Measurements from ENCODE around the gene ERF.

ERF gene

DNA sequence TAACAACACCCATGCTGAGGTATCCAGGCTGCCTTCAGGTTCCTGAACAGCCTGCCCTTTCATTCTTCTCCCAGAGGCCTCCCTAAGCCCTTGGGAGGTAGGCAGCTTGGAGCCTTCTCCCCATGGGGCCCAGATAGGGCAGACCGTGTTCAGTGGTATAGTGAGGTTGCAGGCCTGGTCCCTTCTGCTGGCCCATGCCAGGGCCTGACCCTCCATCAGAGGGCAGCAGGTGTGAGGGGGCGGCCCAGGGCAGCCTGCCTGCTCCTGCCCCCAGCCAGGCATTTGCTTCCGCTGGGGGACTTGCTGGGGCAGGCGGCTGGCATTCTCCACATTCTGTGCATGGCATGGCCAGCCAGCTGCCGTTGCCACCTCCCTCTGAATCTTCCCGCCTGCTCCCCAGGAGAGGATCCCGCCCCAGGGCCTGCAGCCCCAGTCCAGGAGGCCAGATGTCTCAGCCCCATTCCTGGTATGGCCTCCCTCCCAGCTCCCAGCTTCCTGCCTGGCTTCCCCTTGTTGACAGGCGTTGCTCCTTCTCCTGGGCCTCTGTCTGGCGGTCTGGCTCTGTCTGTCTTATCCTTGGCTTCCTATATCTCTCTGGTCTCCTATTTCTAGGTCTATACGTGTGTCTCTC is 23.0 kb upstream of the ERF start:
- Histone ChIP-seq H2AK5ac (ENCODE audit: low read depth, low read length) (peak overlapping the region; percentile 77), H3K4ac (ENCODE audit: low read length) (no peak overlapping the region), H2BK15ac (ENCODE audit: low read length) (peak overlapping the region; percentile 55), H2BK120ac (ENCODE audit: low read depth, low read length) (no peak overlapping the region), H3K27ac (replicated peaks; ENCODE audit: low read length) (no peak overlapping the region), H3K4me3 (ENCODE audit: low read length in 2 of 2) (no peak overlapping the region), H2BK12ac (ENCODE audit: low read length) (no peak overlapping the region), H3K79me1 (ENCODE audit: low read depth, low read length) (peaks cover 14% of the 10 kb centered on the region), H3K9me3 (replicated peaks in 1 of 2; ENCODE audit: control insufficient read depth in 2 of 2, insufficient read depth in 1 of 2, low read depth in 1 of 2, low read length in 2 of 2) (no peaks in the 10 kb centered on the region), H2AFZ (ENCODE audit: low read length) (no peak overlapping the region), H4K8ac (ENCODE audit: low read depth, low read length) (no peak overlapping the region), H3K9ac (ENCODE audit: low read depth, low read length, poor library complexity) (peak overlapping the region; percentile 63), H3K4me2 (ENCODE audit: insufficient read depth, low read length, poor library complexity, severe bottlenecking) (no peak overlapping the region), H3K23ac (ENCODE audit: low read depth, low read length, poor library complexity) (peak overlapping the region; percentile 52), H3K18ac (ENCODE audit: low read length) (peak overlapping the region; percentile 46), H3K36me3 (replicated peaks in 1 of 2; ENCODE audit: control insufficient read depth in 2 of 2, insufficient read depth in 2 of 2, low read length in 2 of 2) (peaks cover 16 to 32% of the 10 kb centered on the region in 2 donors), H3K4me1 (ENCODE audit: control insufficient read depth in 2 of 2, insufficient read depth in 1 of 2, low read depth in 1 of 2, low read length in 2 of 2) (peaks cover 22 to 23% of the 10 kb centered on the region in 2 donors), H3K27me3 (ENCODE audit: control insufficient read depth in 3 of 3, insufficient read depth in 3 of 3, low read depth in 1 of 3, low read length in 3 of 3) (no peaks in the 10 kb centered on the region), H3K14ac (ENCODE audit: low read length) (no peak overlapping the region), H4K91ac (ENCODE audit: low read depth, low read length, poor library complexity) (no peak overlapping the region), H2BK5ac (ENCODE audit: low read length) (peak overlapping the region; percentile 48)
- no CpG with 5 or more reads among the region's 10 CpGs for WGBS, 2 donors (ENCODE audit: extremely low coverage in 2 of 2, insufficient read length in 2 of 2, insufficient replicate concordance in 1 of 2)
- no peak for DNase-seq (ENCODE audit: low spot score)

DNA sequence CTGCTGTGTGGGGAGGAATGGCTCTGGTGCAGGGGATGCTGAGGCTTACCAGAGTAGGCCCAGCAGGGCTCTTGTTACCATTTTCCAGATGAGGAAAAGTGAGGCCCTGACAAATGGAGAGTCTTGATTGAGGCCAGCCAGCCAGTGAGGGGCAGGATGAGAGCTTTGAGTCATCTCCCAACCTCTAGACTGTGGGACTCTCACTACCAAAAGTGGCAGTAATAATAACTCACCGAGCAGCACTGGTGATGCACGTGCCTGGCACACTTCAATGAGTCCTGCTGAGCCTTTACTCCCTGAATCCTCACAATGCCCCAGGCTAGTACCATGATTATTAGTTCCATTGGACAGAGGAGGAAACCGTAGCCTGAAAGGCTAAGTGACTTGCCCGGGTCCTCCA is 21.9 kb upstream of the ERF start:
- H4K8ac ChIP-seq (ENCODE audit: low read depth, low read length) = no peak overlapping the region
- H2AFZ ChIP-seq (ENCODE audit: low read length) = no peak overlapping the region
- H2BK5ac ChIP-seq (ENCODE audit: low read length) = no peak overlapping the region
- no peak overlapping the region for H2AK5ac ChIP-seq (ENCODE audit: low read depth, low read length)
- no CpG with 5 or more reads among the region's 4 CpGs for WGBS, 2 donors (ENCODE audit: extremely low coverage in 2 of 2, insufficient read length in 2 of 2, insufficient replicate concordance in 1 of 2)
- peaks cover 20% of the 10 kb centered on the region for H3K79me1 ChIP-seq (ENCODE audit: low read depth, low read length)
- H4K91ac ChIP-seq (ENCODE audit: low read depth, low read length, poor library complexity) = no peak overlapping the region
- no peak overlapping the region for H3K18ac ChIP-seq (ENCODE audit: low read length)
- peaks cover 16 to 40% of the 10 kb centered on the region in 2 donors for H3K36me3 ChIP-seq (replicated peaks in 1 of 2; ENCODE audit: control insufficient read depth in 2 of 2, insufficient read depth in 2 of 2, low read length in 2 of 2)
- H3K4ac ChIP-seq (ENCODE audit: low read length) = no peak overlapping the region
- no peak overlapping the region for H3K14ac ChIP-seq (ENCODE audit: low read length)
- no peak overlapping the region for H3K9ac ChIP-seq (ENCODE audit: low read depth, low read length, poor library complexity)
- H3K4me3 ChIP-seq (ENCODE audit: low read length in 2 of 2) = no peak overlapping the region
- H3K9me3 ChIP-seq (replicated peaks in 1 of 2; ENCODE audit: control insufficient read depth in 2 of 2, insufficient read depth in 1 of 2, low read depth in 1 of 2, low read length in 2 of 2) = no peaks in the 10 kb centered on the region
- peaks cover 12 to 13% of the 10 kb centered on the region in 2 donors for H3K4me1 ChIP-seq (ENCODE audit: control insufficient read depth in 2 of 2, insufficient read depth in 1 of 2, low read depth in 1 of 2, low read length in 2 of 2)
- no peak overlapping the region for H3K4me2 ChIP-seq (ENCODE audit: insufficient read depth, low read length, poor library complexity, severe bottlenecking)
- H2BK120ac ChIP-seq (ENCODE audit: low read depth, low read length) = no peak overlapping the region
- H3K27me3 ChIP-seq (ENCODE audit: control insufficient read depth in 3 of 3, insufficient read depth in 3 of 3, low read depth in 1 of 3, low read length in 3 of 3) = no peaks in the 10 kb centered on the region
- H2BK15ac ChIP-seq (ENCODE audit: low read length) = no peak overlapping the region
- no peak overlapping the region for H2BK12ac ChIP-seq (ENCODE audit: low read length)
- DNase-seq (ENCODE audit: low spot score) = no peak
- no peak overlapping the region for H3K23ac ChIP-seq (ENCODE audit: low read depth, low read length, poor library complexity)
- no peak overlapping the region for H3K27ac ChIP-seq (replicated peaks; ENCODE audit: low read length)

- H2BK5ac ChIP-seq (ENCODE audit: low read length) = no peak overlapping the region
- no peak overlapping the region for H3K4me3 ChIP-seq (ENCODE audit: low read length in 2 of 2)
- no peak overlapping the region for H3K4ac ChIP-seq (ENCODE audit: low read length)
- H3K4me1 ChIP-seq (ENCODE audit: control insufficient read depth in 2 of 2, insufficient read depth in 1 of 2, low read depth in 1 of 2, low read length in 2 of 2) = peaks cover 7 to 9% of the 10 kb centered on the region in 2 donors
- H4K8ac ChIP-seq (ENCODE audit: low read depth, low read length) = no peak overlapping the region
- H3K27me3 ChIP-seq (ENCODE audit: control insufficient read depth in 3 of 3, insufficient read depth in 3 of 3, low read depth in 1 of 3, low read length in 3 of 3) = no peaks in the 10 kb centered on the region
- peaks cover 24% of the 10 kb centered on the region for H3K79me1 ChIP-seq (ENCODE audit: low read depth, low read length)
- no peak overlapping the region for H4K91ac ChIP-seq (ENCODE audit: low read depth, low read length, poor library complexity)
- no peak overlapping the region for H2BK15ac ChIP-seq (ENCODE audit: low read length)
- no peak overlapping the region for H2BK120ac ChIP-seq (ENCODE audit: low read depth, low read length)
- H2AFZ ChIP-seq (ENCODE audit: low read length) = no peak overlapping the region
- H3K27ac ChIP-seq (replicated peaks; ENCODE audit: low read length) = no peak overlapping the region
- DNase-seq (ENCODE audit: low spot score) = no peak
- H3K23ac ChIP-seq (ENCODE audit: low read depth, low read length, poor library complexity) = no peak overlapping the region
- no peak overlapping the region for H3K4me2 ChIP-seq (ENCODE audit: insufficient read depth, low read length, poor library complexity, severe bottlenecking)
- H2AK5ac ChIP-seq (ENCODE audit: low read depth, low read length) = no peak overlapping the region
- no peaks in the 10 kb centered on the region for H3K9me3 ChIP-seq (replicated peaks in 1 of 2; ENCODE audit: control insufficient read depth in 2 of 2, insufficient read depth in 1 of 2, low read depth in 1 of 2, low read length in 2 of 2)
- H3K36me3 ChIP-seq (replicated peaks in 1 of 2; ENCODE audit: control insufficient read depth in 2 of 2, insufficient read depth in 2 of 2, low read length in 2 of 2) = peaks cover 16 to 40% of the 10 kb centered on the region in 2 donors
- H3K9ac ChIP-seq (ENCODE audit: low read depth, low read length, poor library complexity) = no peak overlapping the region
- no peak overlapping the region for H2BK12ac ChIP-seq (ENCODE audit: low read length)
- no peak overlapping the region for H3K14ac ChIP-seq (ENCODE audit: low read length)
- H3K18ac ChIP-seq (ENCODE audit: low read length) = no peak overlapping the region
- WGBS, 2 donors (ENCODE audit: extremely low coverage in 2 of 2, insufficient read length in 2 of 2, insufficient replicate concordance in 1 of 2) = no CpG with 5 or more reads among the region's 3 CpGs
These were observed 21.4 kb upstream of the ERF start for GRCh38 chr19:42276284-42276683.

DNA sequence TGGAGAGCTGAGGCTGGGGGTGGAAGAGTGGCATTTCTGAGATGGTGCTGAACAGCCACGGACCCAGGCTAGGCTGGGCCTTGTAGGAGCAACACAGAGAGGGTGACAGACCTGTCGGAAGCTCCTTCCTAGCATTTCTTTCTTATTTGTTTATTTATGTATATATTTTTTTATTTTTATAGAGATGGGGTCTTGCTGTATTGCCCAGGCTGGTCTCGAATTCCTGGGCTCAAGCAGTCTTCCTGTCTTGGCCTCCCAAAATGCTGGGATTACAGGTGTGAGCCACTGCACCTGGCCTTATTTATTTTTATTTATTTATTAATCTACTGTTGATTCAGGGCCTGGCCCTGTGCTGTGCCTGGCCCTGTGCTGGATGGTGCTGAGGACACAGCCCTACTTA is 20.6 kb upstream of the ERF start:
- H3K23ac ChIP-seq (ENCODE audit: low read depth, low read length, poor library complexity) = no peak overlapping the region
- peaks cover 16 to 40% of the 10 kb centered on the region in 2 donors for H3K36me3 ChIP-seq (replicated peaks in 1 of 2; ENCODE audit: control insufficient read depth in 2 of 2, insufficient read depth in 2 of 2, low read length in 2 of 2)
- H3K9me3 ChIP-seq (replicated peaks in 1 of 2; ENCODE audit: control insufficient read depth in 2 of 2, insufficient read depth in 1 of 2, low read depth in 1 of 2, low read length in 2 of 2) = no peaks in the 10 kb centered on the region
- no peak overlapping the region for H4K8ac ChIP-seq (ENCODE audit: low read depth, low read length)
- no peak overlapping the region for H2BK120ac ChIP-seq (ENCODE audit: low read depth, low read length)
- no peak overlapping the region for H4K91ac ChIP-seq (ENCODE audit: low read depth, low read length, poor library complexity)
- H3K4me2 ChIP-seq (ENCODE audit: insufficient read depth, low read length, poor library complexity, severe bottlenecking) = no peak overlapping the region
- H3K27me3 ChIP-seq (ENCODE audit: control insufficient read depth in 3 of 3, insufficient read depth in 3 of 3, low read depth in 1 of 3, low read length in 3 of 3) = no peaks in the 10 kb centered on the region
- no peak overlapping the region for H3K4me3 ChIP-seq (ENCODE audit: low read length in 2 of 2)
- no peak overlapping the region for H3K27ac ChIP-seq (replicated peaks; ENCODE audit: low read length)
- H3K4ac ChIP-seq (ENCODE audit: low read length) = no peak overlapping the region
- H3K14ac ChIP-seq (ENCODE audit: low read length) = no peak overlapping the region
- H3K4me1 ChIP-seq (ENCODE audit: control insufficient read depth in 2 of 2, insufficient read depth in 1 of 2, low read depth in 1 of 2, low read length in 2 of 2) = peaks cover 7 to 8% of the 10 kb centered on the region in 2 donors
- H2AK5ac ChIP-seq (ENCODE audit: low read depth, low read length) = no peak overlapping the region
- no peak overlapping the region for H2BK15ac ChIP-seq (ENCODE audit: low read length)
- H3K79me1 ChIP-seq (ENCODE audit: low read depth, low read length) = peaks cover 22% of the 10 kb centered on the region
- no peak for DNase-seq (ENCODE audit: low spot score)
- no peak overlapping the region for H3K9ac ChIP-seq (ENCODE audit: low read depth, low read length, poor library complexity)
- peak overlapping the region; percentile 16 for H2BK5ac ChIP-seq (ENCODE audit: low read length)
- no peak overlapping the region for H2BK12ac ChIP-seq (ENCODE audit: low read length)
- peak overlapping the region; percentile 1 for H3K18ac ChIP-seq (ENCODE audit: low read length)
- WGBS, 2 donors (ENCODE audit: extremely low coverage in 2 of 2, insufficient read length in 2 of 2, insufficient replicate concordance in 1 of 2) = no CpG with 5 or more reads among the region's 3 CpGs
- no peak overlapping the region for H2AFZ ChIP-seq (ENCODE audit: low read length)

Data from neuronal stem cell (in vitro differentiated cells).